K562 (cell line): ENCODE measurements around the gene GPR3. TPM values are rescaled to one million over a fixed set of nuclear protein-coding genes. Genes with fewer than 3 reads are reported as not detected.
A peak's percentile ranks its signal among the peaks of the same experiment; 100 is the strongest.

Experiments used
- CBX3 ChIP-seq, 2 experiments: IDR thresholded peaks; 1 replicate in 1 of 2; 2 replicates in 1 of 2; pipeline ENCODE4 v1.6.1; 2012; ENCODE audit warnings: inconsistent platforms in 2 of 2, low read length in 2 of 2, borderline replicate concordance in 1 of 2, control low read depth in 1 of 2
- KLF16 ChIP-seq: IDR thresholded peaks from 2 replicates; pipeline ENCODE4 v1.6.1; 2016; ENCODE audit warnings: antibody characterized with exemption
- LEF1 ChIP-seq: fragments of 450-650 bp; IDR thresholded peaks from 2 replicates; pipeline ENCODE4 v1.6.1; 2016; ENCODE audit warnings: mild to moderate bottlenecking
- MGA ChIP-seq: fragments of 450-650 bp; IDR thresholded peaks from 2 replicates; pipeline ENCODE4 v1.6.1; 2016; ENCODE audit warnings: mild to moderate bottlenecking, moderate library complexity
- RCOR1 ChIP-seq, 2 experiments: IDR thresholded peaks; 2 replicates each; pipeline ENCODE4 v1.6.1; 2012; ENCODE audit warnings: low read depth in 2 of 2, low read length in 2 of 2, borderline replicate concordance in 1 of 2, improper control_type of control experiment in 1 of 2
- UBTF ChIP-seq, 2 experiments: IDR thresholded peaks; 2 replicates each; pipeline ENCODE4 v1.6.1; 2012; ENCODE audit warnings: improper control_type of control experiment in 2 of 2, low read depth in 2 of 2, low read length in 2 of 2, borderline replicate concordance in 1 of 2
- ZBTB7A ChIP-seq: IDR thresholded peaks from 2 replicates; pipeline ENCODE4 v1.6.1; 2011; ENCODE audit warnings: low read depth, mild to moderate bottlenecking, low read length, moderate library complexity, borderline replicate concordance; ENCODE audit not compliant: control insufficient read depth
- ZFP36 ChIP-seq: fragments of 150-350 bp; IDR thresholded peaks from 2 replicates; pipeline ENCODE4 v1.6.1; 2018; ENCODE audit warnings: low read length, low read depth; ENCODE audit not compliant: partially characterized antibody
- ZNF146 ChIP-seq: IDR thresholded peaks from one replicate; pipeline ENCODE4 v1.6.1; 2018; ENCODE audit warnings: missing compliant biosample characterization; ENCODE audit not compliant: unreplicated experiment
- ZNF280A ChIP-seq: fragments of 450-650 bp; IDR thresholded peaks from 2 replicates; pipeline ENCODE4 v1.6.1; 2018; ENCODE audit warnings: mild to moderate bottlenecking, low read depth; ENCODE audit not compliant: partially characterized antibody
- ZNF583 ChIP-seq: fragments of 250-450 bp; sonication (Bioruptor Pico); IDR thresholded peaks from 2 replicates; pipeline ENCODE4 v1.4.0; 2020
- polyA plus RNA-seq, 8 experiments: library from polyadenylated mRNA; depleted of rRNA in 4 of 8; stranded (reverse) in 5 of 8; unstranded in 3 of 8; fragments of >200 nt; fragmentation: Nextera tagmentation in 2 of 8; fragmentation: Illumina TruSeq in 1 of 8; extraction: Ambion mirVana in 2 of 8; extraction: Trizol in 1 of 8; gene quantifications; 2 replicates each; pipeline versions ENCODE4 v1.2.1 to v1.2.3, GENCODE V29; 2011 to 2014; ENCODE audit warnings: inconsistent platforms in 1 of 8, missing spikeins in 1 of 8
- total RNA-seq, 7 experiments: library from RNA; depleted of rRNA in 6 of 7; stranded (reverse); fragments of >200 nt in 6 of 7; fragmentation: Illumina TruSeq in 2 of 7; extraction: Trizol in 2 of 7; gene quantifications; 2 replicates each; pipeline versions ENCODE4 v1.2.1 to v1.2.3, GENCODE V29; 2011 to 2021; ENCODE audit warnings: low replicate concordance in 1 of 7

The GPR3 gene
- total and polyA plus RNA-seq, 9 of the 15 experiments (the other 6 are each of a cell fraction or from before 2014, with no cell fraction given), result 0.24 to 11.5 (median 3.7) TPM

GRCh38 chr1:27372022-27372807 is 20.2 kb upstream of the GPR3 start (continued):
- TF ChIP-seq MGA (no peak), ZFP36 (no peak), LEF1 (no peak), KLF16 (no peak), ZNF146 (CRISPR knock-in tag) (no peak), ZNF280A (no peak), ZBTB7A (no peak), UBTF (IDR thresholded peaks at IDR 0.05; ENCODE audit: borderline replicate concordance in 1 of 2, low read depth in 2 of 2, low read length in 2 of 2) (0 out of 4 replicates have a peak, but pooled peaks of 1 of the 2 experiments have one; percentile 55), ZNF583 (CRISPR knock-in tag) (no peak), CBX3 (IDR thresholded peaks at IDR 0.05; ENCODE audit: borderline replicate concordance in 1 of 2, low read length in 2 of 2) (no peak), RCOR1 (IDR thresholded peaks at IDR 0.05; ENCODE audit: borderline replicate concordance in 1 of 2, low read depth in 2 of 2, low read length in 2 of 2) (no peak)
